ENCODE measurements around the gene CIROP.

The CIROP gene

DNA sequence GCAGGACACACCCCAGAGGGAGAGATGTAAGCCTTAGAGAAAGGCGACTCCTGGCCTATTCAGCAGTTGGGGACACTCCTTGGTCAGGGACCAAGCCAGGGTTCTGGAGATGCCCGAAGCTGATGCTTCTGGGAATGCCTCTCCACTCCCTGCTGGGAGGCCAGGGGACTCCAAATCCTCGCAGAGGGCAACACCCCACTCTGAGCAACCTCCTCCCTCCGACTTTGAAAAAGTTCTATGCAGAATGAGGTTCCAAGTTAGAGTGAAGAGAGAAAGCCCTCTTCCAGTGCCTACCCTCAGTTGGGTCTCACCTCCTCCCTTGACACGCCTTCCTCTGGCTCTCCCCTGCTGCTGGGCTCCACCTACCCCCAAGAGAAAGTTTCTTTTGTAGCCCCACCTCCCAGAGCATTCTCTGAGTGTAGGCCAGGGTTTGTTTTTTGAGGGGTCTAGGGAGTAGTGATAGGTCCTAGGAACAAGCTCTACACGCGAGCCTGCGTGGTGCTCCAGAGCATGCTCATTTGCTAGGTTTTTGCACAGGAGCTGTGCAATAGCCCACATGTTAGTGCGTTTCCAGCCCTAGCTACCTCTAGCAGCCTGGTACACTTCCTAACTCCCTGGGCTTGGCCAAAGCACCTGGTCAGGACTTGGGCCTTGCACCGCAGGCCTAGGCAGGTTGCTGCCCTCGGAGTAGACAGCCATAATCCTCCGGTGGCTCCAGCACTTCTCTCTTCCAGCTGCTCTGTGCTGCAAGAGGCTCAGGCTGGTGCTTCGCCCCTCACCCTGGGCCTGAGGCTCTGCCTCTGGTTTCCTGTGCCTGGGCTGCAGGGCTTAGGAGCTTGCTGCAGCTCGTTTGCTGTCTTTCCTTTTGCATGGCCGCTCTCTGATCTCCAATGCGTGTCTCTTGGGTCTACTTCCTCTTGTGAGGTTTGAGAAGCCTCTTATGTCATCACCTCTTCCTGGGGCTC is 14.9 kb upstream of the CIROP start:
- WGBS, 2 donors (ENCODE audit: extremely low coverage in 2 of 2, insufficient read length in 2 of 2, insufficient replicate concordance in 1 of 2) = no CpG with 5 or more reads among the region's 16 CpGs

DNA sequence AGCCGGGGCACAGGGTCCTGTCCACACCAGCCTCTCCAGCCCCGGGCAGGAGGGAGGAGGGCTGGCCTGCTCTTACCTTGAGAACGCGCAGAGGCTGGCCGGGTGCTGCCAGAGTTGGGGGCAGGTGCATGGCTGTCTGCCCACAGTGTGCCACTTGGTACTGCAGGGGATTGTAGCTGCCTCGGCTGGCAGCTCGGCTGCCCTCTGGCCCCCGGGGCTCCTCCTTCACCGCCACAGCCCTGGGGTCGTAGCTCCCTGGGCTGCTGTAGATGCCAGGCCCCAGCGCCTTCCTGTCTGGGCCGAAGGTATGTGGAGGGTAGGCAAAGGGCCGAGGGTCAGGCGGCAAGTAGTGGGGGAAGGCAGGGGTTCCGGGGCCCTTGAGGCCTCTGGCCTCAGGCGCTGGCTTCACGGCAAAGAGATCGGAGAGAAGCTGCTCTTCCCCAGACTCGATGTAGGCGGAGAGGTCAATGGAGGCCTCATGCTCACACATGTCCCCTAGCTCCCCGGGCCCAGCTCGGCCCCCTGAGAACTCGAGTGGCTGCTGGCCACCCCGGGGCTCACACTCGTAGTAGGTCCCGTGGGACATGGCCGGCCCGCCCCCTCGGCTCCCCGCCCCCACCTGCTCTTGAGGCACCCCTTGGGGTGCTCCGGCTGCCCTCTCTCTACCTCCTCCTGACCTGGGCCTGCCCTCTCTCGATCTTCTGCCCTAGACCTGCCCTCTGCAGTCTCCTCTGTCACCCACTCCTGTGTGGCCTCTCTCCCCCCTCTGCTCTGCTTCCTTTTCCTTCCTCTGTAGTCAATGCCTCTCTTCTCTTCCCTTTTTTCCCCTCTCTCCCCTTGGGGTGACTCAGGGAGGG is 13.9 kb upstream of the CIROP start, which contains the start of gene CEBPE:
Gene CEBPE, minus strand, starts transcription at position 750 of the 857 bp plus-strand sequence. Its CDS starts 164 bp downstream, at position 586.
- Histone ChIP-seq H3K23ac (ENCODE audit: low read depth, low read length, poor library complexity) (peak within 1 kb of the TSS; percentile 47), H4K8ac (ENCODE audit: low read depth, low read length) (no peak within 1 kb of the TSS), H2BK12ac (ENCODE audit: low read length) (no peak within 1 kb of the TSS), H3K36me3 (replicated peaks in 1 of 2; ENCODE audit: control insufficient read depth in 2 of 2, insufficient read depth in 2 of 2, low read length in 2 of 2) (no peaks in the 10 kb centered on the region), H3K9me3 (replicated peaks in 1 of 2; ENCODE audit: control insufficient read depth in 2 of 2, insufficient read depth in 1 of 2, low read depth in 1 of 2, low read length in 2 of 2) (no peaks in the 10 kb centered on the region), H3K18ac (ENCODE audit: low read length) (peak within 1 kb of the TSS; percentile 71), H3K79me1 (ENCODE audit: low read depth, low read length) (no peaks in the 10 kb centered on the region), H3K4me3 (ENCODE audit: low read length in 2 of 2) (no peak within 1 kb of the TSS), H2BK120ac (ENCODE audit: low read depth, low read length) (no peak within 1 kb of the TSS), H2BK15ac (ENCODE audit: low read length) (peak within 1 kb of the TSS; percentile 83), H2AFZ (ENCODE audit: low read length) (peak within 1 kb of the TSS; percentile 73), H4K91ac (ENCODE audit: low read depth, low read length, poor library complexity) (peak within 1 kb of the TSS; percentile 9), H3K27me3 (ENCODE audit: control insufficient read depth in 3 of 3, insufficient read depth in 3 of 3, low read depth in 1 of 3, low read length in 3 of 3) (no peaks in the 10 kb centered on the region), H3K4me1 (ENCODE audit: control insufficient read depth in 2 of 2, insufficient read depth in 1 of 2, low read depth in 1 of 2, low read length in 2 of 2) (peaks cover 8 to 13% of the 10 kb centered on the region in 2 donors), H3K4me2 (ENCODE audit: insufficient read depth, low read length, poor library complexity, severe bottlenecking) (no peak within 1 kb of the TSS), H2AK5ac (ENCODE audit: low read depth, low read length) (peak within 1 kb of the TSS; percentile 24), H3K4ac (ENCODE audit: low read length) (no peak within 1 kb of the TSS), H3K27ac (replicated peaks; ENCODE audit: low read length) (peak within 1 kb of the TSS; percentile 10), H3K14ac (ENCODE audit: low read length) (no peak within 1 kb of the TSS), H3K9ac (ENCODE audit: low read depth, low read length, poor library complexity) (peak within 1 kb of the TSS; percentile 70), H2BK5ac (ENCODE audit: low read length) (no peak within 1 kb of the TSS)
- no peak for DNase-seq (ENCODE audit: low spot score)
- WGBS, 2 donors (ENCODE audit: extremely low coverage in 2 of 2, insufficient read length in 2 of 2, insufficient replicate concordance in 1 of 2) = no CpG with 5 or more reads among the region's 32 CpGs

More for the DNA sequence above, 14.9 kb upstream of the CIROP start:
- Histone ChIP-seq H3K4me1 (ENCODE audit: control insufficient read depth in 2 of 2, insufficient read depth in 1 of 2, low read depth in 1 of 2, low read length in 2 of 2) (peaks cover 5 to 11% of the 10 kb centered on the region in 2 donors), H3K9ac (ENCODE audit: low read depth, low read length, poor library complexity) (peak overlapping the region; percentile 70), H3K18ac (ENCODE audit: low read length) (peak overlapping the region; percentile 71), H3K4ac (ENCODE audit: low read length) (no peak overlapping the region), H3K36me3 (replicated peaks in 1 of 2; ENCODE audit: control insufficient read depth in 2 of 2, insufficient read depth in 2 of 2, low read length in 2 of 2) (no peaks in the 10 kb centered on the region), H2AK5ac (ENCODE audit: low read depth, low read length) (peak overlapping the region; percentile 24), H2AFZ (ENCODE audit: low read length) (peak overlapping the region; percentile 73), H4K8ac (ENCODE audit: low read depth, low read length) (no peak overlapping the region), H3K27ac (replicated peaks; ENCODE audit: low read length) (peak overlapping the region; percentile 10), H3K9me3 (replicated peaks in 1 of 2; ENCODE audit: control insufficient read depth in 2 of 2, insufficient read depth in 1 of 2, low read depth in 1 of 2, low read length in 2 of 2) (no peaks in the 10 kb centered on the region), H3K4me2 (ENCODE audit: insufficient read depth, low read length, poor library complexity, severe bottlenecking) (no peak overlapping the region), H2BK120ac (ENCODE audit: low read depth, low read length) (no peak overlapping the region), H3K23ac (ENCODE audit: low read depth, low read length, poor library complexity) (peak overlapping the region; percentile 47), H3K14ac (ENCODE audit: low read length) (no peak overlapping the region), H3K27me3 (ENCODE audit: control insufficient read depth in 3 of 3, insufficient read depth in 3 of 3, low read depth in 1 of 3, low read length in 3 of 3) (no peaks in the 10 kb centered on the region), H4K91ac (ENCODE audit: low read depth, low read length, poor library complexity) (no peak overlapping the region), H2BK15ac (ENCODE audit: low read length) (no peak overlapping the region), H2BK5ac (ENCODE audit: low read length) (no peak overlapping the region), H3K79me1 (ENCODE audit: low read depth, low read length) (no peaks in the 10 kb centered on the region), H2BK12ac (ENCODE audit: low read length) (no peak overlapping the region), H3K4me3 (ENCODE audit: low read length in 2 of 2) (no peak overlapping the region)
- DNase-seq (ENCODE audit: low spot score) = no peak

DNA sequence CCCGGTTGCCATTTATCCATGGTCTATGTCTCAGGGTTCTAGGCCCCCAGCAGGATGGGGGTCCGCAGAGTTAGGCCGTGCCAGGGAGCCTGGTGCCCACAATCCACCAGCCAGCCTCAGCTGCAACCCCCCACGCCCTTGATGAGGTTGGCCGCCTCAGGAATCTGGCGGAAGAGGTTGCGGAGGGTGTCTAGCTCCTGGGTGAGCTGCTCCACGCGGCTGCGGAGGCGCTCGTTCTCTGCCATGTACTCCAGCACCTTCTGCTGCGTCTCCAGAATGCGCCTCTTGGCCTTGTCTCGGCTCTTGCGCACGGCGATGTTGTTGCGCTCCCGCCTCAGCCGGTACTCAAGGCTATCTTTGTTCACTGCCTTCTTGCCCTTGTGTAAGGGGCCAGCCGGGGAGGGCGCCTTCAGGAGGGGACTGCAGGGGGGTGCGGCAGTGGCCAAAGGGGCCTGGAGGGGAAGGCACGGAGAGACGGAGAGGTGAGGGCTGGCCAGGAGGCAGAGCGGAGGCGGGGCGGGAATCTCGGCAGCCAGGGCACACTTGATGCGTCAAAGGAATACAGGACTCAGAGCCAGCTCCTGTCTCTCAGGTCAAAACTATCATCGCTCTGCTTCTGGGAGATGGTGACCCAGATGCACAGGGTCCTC is 12.7 kb upstream of the CIROP start:
- no peaks in the 10 kb centered on the region for H3K79me1 ChIP-seq (ENCODE audit: low read depth, low read length)
- H3K9ac ChIP-seq (ENCODE audit: low read depth, low read length, poor library complexity) = no peak overlapping the region
- H3K4me2 ChIP-seq (ENCODE audit: insufficient read depth, low read length, poor library complexity, severe bottlenecking) = no peak overlapping the region
- peak overlapping the region; percentile 68 for H4K8ac ChIP-seq (ENCODE audit: low read depth, low read length)
- H4K91ac ChIP-seq (ENCODE audit: low read depth, low read length, poor library complexity) = no peak overlapping the region
- H3K36me3 ChIP-seq (replicated peaks in 1 of 2; ENCODE audit: control insufficient read depth in 2 of 2, insufficient read depth in 2 of 2, low read length in 2 of 2) = no peaks in the 10 kb centered on the region
- no peak overlapping the region for H2BK12ac ChIP-seq (ENCODE audit: low read length)
- DNase-seq (ENCODE audit: low spot score) = no peak
- H3K14ac ChIP-seq (ENCODE audit: low read length) = peak overlapping the region; percentile 64
- no peak overlapping the region for H2BK120ac ChIP-seq (ENCODE audit: low read depth, low read length)
- H3K4ac ChIP-seq (ENCODE audit: low read length) = no peak overlapping the region
- no peak overlapping the region for H3K27ac ChIP-seq (replicated peaks; ENCODE audit: low read length)
- peak overlapping the region; percentile 25 for H2BK5ac ChIP-seq (ENCODE audit: low read length)
- H3K4me1 ChIP-seq (ENCODE audit: control insufficient read depth in 2 of 2, insufficient read depth in 1 of 2, low read depth in 1 of 2, low read length in 2 of 2) = peaks cover 14 to 18% of the 10 kb centered on the region in 2 donors
- H3K9me3 ChIP-seq (replicated peaks in 1 of 2; ENCODE audit: control insufficient read depth in 2 of 2, insufficient read depth in 1 of 2, low read depth in 1 of 2, low read length in 2 of 2) = no peaks in the 10 kb centered on the region
- H2AK5ac ChIP-seq (ENCODE audit: low read depth, low read length) = peak overlapping the region; percentile 78
- peak overlapping the region; percentile 11 for H3K18ac ChIP-seq (ENCODE audit: low read length)
- no peaks in the 10 kb centered on the region for H3K27me3 ChIP-seq (ENCODE audit: control insufficient read depth in 3 of 3, insufficient read depth in 3 of 3, low read depth in 1 of 3, low read length in 3 of 3)
- WGBS, 2 donors (ENCODE audit: extremely low coverage in 2 of 2, insufficient read length in 2 of 2, insufficient replicate concordance in 1 of 2) = no CpG with 5 or more reads among the region's 32 CpGs
- no peak overlapping the region for H2AFZ ChIP-seq (ENCODE audit: low read length)
- peak overlapping the region; percentile 58 for H3K23ac ChIP-seq (ENCODE audit: low read depth, low read length, poor library complexity)
- no peak overlapping the region for H3K4me3 ChIP-seq (ENCODE audit: low read length in 2 of 2)
- peak overlapping the region; percentile 18 for H2BK15ac ChIP-seq (ENCODE audit: low read length)
